ENCODE data around the gene SLC24A3.

SLC24A3 gene

DNA sequence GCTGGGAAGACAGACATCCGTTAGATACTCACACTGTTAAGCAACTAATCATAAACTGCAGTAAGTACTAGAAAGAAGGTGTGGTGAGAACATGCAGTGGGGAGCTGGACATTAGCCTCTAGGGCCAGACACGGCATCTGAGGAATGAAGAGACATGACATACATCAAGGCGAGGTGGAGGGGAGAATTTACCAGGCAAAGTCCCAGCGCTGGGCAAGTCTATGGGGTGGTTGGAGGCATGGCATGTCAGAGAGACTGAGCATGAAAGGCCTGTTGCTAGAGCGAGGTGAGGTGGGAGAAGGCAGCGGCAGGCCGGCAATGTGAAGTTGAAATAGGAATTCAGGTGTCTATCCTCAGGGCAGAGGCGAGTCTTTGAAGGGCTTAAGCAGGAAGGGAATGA is 31.8 kb downstream of the SLC24A3 start:
- DNase-seq: no peak

DNA sequence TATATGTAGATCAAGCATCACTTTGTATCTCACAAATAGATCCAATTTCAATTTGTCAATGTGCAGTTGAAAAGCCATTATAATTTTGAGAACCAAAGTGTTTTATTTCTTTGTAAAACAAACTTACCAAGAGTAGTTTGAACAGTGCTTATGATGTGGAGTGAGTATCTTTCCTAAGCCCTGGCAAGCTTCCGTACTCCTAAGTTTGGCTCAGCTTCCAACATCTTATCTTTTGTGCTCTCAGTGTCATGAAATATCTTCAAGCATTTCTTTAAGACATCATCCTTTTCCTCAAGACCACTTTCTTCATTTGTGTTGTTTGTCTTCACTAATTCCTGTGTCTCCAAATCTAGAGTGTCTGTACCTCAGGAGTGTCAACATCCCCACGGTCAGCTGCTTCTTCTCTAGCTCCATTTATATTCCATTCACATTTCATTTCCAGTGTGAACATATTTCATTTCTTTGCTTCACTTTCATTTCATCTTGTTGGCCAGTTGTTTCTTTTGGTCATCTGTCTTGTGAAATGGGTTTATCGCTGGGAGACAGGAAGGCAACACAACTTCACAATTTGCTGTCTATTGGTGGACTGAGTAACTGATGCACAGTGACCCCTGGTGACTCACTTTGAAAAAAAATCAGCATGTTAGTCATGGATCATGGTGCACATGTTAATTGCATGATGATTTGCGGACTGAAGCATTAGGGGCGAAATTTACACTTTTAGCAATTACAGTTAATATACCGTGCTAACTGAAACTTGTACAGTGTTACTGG is 36.9 kb downstream of the SLC24A3 start:
- no peak for DNase-seq

DNA sequence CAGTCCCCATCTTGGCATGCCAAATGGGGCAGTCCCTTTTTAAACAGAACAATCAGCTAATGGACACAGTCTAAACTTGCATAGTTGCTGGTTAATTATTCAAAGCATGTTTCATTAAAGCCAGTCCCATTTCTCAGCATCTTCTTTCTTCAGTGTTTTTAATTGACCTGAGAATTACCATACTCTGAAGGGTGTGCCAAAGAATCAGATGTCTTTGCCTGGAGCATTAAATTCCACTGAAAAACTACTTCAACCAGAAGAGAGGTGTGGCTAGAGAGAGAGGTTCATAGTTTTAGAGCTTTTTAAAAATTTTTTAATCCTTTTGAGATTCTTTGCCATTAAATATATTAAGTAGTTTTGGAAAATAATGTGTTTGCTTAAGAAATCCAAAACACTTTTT is 37.9 kb downstream of the SLC24A3 start:
- no peak for DNase-seq

DNA sequence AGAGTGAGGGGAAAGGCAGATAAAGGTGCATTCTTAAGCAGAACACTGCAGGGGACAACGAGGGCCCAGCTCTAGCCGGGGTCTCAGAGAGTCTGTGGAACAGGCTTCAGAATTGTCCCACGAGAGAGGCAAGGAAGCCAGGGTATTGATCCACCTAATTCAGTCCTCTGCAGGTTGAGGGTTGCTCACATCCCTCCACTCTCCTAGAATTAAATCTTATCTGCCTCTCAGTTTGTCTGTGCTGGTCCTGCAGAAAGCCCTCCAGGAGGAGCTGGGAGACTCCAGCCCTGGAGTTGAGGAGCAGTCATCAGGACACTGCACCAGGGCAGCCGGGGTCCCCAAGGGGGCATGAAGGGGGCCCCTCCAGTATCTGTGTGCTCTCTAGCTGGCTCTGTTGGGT is 39.1 kb downstream of the SLC24A3 start:
- no peak for DNase-seq

DNA sequence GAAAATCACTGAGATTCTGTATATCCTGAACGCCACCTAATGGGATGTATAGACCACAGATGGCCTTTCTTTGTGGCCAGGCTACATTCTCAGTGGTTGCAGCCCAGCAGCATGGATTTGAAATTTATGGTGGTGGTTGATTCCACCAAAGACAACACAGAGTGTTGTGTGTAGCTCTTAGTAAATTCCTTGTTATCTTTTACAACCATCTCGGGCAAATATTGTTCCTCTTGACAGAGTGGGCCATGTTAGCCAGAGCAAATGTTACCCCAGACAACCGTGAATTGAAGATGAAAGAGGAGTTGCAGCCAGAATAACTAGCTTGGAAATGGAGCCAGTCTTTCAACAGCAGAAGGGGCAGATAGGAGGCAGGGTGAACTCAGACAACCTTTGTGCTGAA is 39.5 kb downstream of the SLC24A3 start:
- DNase-seq: no peak

DNA sequence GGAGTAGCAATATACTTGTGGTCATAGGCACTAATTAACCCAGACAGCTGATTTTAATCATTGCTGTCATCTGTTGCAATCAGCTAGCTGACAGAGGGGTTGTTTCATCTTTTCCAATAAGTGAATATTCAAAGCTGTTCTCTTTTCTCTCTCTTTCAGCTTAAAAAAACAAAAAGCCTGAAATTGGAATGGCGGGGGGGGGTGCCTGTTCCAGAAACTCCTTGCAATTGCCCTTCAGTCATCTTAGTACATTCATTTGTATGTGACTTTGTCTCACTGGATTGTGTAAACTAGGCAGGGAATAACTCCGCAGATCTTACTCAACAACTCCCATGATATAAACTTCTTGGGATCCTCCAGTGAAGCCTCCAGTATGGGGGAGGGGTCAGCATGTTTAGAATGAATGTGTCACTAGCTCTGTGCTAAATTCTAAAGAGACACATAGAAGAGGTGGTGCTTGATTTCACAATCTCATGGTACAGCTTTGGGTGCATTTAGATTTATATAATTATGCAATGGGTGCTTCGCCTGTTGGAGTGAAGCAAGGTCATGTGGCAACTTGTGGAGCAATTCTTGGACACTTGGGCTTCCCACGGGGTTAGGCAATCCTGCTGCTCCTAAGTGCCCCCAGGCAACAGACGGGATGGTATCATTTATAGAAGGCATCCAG is 40.1 kb downstream of the SLC24A3 start:
- DNase-seq: no peak

DNA sequence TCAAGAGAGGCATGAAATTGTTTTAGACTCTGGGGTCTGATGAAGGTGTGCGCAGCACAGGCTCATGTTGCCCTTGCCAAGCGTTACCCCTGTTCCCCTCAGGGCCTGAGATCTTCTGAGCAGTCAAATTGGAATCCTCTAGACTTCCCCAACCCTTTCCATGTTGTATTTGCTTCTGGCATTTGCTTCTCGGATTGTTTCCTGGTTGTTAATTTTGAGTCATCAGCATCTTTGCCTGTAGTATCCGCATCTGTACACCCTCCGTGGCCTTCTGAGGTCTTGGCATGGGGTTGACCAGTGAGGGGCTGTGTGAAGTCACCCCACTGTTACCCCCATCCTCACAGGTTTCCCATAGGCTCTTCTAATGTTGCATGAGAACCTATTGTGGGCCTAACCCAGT is 40.9 kb downstream of the SLC24A3 start:
- DNase-seq: no peak

DNA sequence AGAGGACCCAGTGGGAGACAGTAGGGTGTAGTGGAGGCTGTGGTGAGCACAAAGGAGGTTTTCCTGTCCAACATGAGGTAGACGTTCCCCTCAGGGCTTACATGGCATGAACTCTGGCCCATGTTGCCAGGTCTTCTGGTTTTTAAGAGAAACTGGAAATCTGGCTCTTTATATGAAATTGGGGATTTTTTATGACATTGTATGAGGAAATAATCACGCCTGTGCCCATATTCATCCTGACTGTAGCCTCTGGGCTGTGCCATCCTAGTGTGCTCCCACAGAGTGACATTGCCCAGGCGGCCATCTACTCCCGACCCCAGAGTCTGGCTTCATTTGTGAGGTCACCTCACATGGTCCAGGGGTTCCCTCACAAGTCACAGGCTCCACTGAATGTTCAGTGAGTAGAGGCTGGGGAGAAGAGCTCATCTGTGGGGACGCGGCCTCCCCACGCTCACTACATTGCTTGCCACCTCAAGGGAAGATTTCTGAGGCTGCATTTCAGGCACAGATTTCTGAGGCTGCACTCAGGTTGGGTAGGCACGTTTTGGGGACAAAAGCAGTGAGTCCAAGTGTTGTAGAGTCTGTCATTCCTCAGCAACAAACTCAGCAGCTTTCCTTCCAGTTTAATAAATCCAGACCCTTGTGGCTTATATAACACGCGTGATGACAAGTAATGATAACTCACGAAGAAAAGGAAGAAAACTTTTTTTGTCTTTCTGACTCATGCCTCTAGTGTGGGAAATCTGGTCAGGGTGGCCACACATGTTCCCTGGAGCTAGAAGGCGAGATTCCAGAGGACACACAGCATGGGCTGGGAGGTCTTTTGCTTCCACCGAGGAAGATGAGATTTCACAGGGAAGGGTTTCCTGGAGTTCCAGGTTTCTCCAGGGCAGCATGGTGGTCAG is 41.7 kb downstream of the SLC24A3 start:
- no peak for DNase-seq

DNA sequence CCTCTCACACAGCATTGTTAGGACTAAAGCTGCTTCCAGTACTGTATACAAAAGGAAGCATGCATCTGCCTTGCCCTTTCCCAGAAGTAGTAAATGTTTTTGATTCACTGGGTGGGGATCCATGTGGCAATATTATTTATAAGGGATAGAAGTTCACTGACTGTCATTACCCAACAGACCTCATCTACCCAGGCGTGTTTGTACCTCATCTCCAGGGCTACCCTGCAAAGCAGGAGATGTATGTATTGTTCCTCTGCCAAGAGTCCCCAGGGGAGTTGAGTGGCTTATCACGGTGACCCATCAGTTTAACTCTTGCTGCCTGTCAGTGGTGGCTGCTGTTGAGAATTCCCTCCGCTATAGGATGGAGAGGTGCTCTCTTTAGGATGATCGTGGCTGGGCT is 42.5 kb downstream of the SLC24A3 start:
- DNase-seq: no peak

DNA sequence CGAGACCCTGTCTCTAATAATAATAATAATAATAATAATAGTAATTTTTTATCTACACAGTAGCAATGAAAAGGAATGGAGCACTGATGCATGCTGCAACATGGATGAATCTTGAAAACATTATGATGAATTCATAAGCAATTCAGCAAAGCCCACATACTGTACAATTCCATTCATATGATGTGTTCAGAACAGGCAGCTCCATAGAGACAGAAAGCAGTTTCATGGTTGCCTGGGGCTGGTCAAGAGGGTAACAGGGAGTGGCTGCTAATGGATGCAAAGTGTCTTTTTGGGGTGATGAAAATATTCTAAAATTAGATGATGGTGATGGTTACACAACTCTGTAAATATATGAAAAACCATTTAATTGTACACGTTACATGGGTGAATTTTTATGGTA is 43.6 kb downstream of the SLC24A3 start:
- no peak for DNase-seq

DNA sequence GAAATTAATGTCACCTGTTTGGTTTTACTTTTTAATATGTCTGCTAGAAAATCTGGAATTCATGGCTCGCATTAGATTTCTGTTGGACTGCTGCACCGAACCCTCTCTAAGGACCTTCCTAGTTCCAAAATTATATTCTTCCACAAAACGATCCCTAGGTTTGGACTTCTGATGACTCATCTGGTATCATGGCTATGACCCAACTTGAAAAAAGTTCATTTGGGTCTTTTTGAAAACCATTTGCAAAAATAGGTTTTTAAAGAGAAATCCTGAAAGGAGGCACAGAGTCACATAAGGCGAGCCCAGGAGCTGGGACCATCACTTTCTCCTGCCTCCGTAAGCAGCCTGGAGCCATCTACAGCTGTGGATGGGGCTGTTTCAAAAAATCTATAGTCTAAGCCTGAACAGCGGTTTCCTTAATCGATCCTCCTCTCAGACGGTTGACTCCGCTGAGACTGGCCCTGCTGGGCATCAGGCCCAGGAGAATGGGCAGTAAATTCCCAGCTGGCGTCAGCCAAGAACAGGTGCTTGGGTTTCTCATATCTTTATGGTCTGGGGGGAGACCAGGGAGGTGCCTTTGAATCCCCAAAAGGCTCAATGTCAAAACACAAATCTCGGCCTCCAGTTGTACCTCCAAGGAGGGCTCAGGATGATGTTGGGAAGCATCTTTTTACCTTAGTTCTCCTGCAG is 44.6 kb downstream of the SLC24A3 start:
- no peak for DNase-seq

DNA sequence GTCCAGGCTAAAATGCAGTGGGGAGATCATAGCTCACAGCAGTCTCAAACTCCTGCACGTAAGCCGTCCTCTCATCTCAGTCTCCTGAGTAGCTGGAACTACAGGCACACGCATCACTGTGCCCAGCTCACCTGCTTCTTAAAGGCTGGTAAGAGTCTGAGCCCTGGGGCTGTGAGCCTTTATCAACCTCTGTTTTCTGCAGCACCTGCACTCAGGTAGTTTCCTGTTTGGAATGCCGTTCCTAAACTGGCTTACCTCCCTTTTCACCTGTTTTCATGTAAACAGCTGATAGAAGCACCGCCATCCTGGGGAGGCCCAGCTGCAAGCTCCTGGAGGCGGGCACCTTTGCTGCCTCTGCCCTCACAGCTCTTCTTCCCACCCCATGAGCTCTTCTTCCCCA is 45.4 kb downstream of the SLC24A3 start:
- DNase-seq: no peak

DNA sequence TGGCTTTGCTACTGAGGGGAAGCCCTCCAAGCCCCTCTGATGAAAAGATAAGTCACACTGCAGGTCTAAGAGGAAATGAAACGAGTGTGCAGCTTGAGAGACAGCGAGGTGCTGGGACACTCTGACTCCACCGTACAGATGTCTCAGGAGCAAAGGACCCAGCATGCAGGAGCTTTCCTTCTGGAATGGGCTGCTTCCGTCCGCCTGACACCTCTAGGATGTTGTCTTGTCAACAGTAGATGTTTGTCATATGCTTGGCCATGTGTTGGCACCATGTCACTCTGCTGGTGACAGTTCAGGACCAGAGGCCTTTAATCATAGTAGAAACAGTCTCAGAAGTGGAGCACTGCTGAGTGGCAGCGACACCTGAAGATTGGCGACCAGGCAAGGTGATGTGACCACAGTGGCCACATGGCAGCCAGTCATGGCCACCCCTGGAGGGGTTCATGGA is 46.7 kb downstream of the SLC24A3 start:
- DNase-seq: no peak

DNA sequence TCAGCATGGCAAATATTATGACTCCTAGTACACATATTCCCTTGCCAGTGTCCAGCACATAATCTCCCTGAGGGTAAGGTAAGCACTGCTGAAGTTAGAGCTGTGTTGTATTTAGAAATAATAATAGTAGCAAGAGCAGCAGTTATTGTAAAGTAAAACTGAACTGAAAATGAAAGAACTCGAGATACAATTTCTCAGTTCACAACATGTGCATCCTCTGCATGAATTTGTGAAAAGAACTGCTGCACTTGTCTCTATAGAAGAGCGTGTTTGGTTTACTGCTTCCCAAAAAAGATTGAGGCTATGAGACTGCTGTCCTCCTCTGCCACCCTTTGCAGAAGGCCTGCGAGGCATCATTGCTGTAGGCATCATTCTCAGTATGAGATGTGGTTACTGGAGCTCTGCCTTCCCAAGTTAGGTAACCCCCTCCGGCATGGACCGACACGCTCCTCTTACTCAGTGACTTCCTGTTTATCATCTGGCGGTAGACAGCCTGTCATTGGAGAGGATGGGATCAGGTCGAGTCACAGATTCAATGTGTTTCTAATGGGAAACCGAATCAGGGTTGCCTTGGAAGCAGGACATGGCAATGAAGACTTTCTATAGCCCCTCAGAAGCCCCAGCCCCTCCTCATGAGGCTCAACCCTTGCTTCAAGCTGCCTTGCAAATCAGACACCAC is 48.1 kb downstream of the SLC24A3 start:
- no peak for DNase-seq

DNA sequence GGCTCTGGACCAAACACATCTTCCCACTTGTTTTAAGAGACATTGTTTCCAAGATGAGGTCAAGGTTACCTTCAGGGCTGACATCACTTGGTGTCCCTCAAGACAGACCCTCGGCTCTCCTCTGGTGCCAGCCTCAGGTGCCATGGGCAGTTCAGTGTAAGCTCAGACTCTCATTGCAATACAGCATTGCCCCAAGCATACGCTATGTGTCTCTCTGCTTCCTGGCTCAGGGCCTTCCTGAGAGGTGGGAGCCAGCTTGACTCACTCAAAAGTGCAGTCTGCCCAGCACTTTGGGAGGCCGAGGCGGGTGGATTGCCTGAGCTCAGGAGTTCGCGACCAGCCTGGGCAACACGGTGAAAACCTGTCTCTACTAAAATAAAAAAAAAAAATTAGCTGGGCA is 51.7 kb downstream of the SLC24A3 start:
- DNase-seq: no peak

DNA sequence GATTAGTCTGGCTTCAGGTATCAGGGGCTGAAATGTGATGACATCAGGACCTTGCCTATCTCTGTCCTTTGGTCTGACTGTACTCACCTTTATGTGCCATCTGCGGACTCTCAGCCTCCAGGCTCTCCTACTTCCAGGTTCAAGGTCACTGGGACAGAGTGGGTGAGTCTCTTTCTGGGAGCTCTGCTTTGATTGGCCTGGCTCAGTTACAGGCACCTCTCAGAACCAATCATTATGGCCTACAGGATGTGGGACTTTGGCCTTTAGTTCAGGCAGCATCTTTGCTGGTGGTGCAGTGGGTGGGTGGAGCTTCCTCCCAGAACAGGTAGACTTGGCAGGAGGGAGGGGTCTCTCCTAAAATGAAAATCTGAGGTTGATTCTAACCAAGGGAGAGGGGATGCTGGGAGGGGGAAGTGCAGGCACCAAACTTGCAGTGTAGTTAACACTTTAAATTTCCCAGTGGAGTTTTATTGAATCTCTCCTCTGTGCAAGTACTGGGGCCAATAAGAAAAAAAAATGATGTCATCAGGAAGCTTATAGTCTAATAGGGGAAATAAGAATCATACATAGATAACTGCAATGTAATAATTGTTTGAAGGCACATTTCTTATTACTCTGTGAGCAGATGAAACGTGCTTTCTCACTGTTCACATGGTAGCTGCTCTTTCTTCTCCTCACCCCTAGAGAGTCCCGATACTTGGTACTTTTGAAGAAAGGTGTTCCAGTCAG is 53.4 kb downstream of the SLC24A3 start:
- DNase-seq: no peak

DNA sequence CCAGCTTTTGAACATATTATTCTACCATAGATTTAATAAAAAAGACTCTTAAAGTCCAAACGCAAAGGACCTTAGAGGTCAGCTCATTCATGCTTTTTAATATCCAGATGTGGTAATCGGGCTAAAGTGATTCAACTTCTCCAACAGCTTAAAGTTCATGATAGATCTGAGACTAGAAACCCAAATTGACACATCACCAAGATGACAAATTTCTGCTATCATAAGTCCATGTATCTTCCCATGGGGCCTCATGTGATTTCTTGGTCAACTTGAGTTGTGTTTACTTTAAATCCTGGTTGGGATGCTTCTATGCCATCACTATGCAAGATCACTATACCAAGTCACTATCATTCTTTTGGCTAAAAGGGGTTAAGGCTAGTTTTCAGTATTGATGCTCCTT is 56.0 kb downstream of the SLC24A3 start:
- no peak for DNase-seq

DNA sequence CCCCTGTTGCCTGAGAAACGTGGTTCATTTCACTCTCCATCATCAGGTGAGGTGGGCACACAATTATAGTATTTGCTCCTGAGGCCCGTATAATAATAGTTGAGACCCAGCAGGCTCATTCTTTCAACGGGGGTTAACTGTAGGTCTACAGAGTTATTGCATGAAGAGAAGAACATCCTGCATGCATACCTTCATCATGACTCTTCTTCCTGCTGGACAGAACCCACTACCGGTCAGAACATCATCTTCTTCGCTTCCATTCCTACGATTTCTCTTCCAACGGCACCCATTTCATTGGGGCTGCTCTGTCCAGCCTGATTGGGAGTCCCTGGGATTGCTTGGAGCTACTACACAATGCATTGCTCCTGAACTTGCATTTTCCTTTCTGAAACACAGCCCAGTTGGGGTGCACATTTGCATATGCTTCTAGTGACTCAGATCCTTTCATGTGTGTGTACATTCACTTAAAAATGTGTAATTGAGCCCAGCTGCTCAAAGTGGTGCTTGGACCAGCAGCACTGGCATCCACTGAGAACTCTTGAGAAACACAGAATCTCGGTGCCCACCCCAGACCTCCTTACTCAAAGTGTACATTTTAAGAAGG is 57.4 kb downstream of the SLC24A3 start:
- DNase-seq: no peak

DNA sequence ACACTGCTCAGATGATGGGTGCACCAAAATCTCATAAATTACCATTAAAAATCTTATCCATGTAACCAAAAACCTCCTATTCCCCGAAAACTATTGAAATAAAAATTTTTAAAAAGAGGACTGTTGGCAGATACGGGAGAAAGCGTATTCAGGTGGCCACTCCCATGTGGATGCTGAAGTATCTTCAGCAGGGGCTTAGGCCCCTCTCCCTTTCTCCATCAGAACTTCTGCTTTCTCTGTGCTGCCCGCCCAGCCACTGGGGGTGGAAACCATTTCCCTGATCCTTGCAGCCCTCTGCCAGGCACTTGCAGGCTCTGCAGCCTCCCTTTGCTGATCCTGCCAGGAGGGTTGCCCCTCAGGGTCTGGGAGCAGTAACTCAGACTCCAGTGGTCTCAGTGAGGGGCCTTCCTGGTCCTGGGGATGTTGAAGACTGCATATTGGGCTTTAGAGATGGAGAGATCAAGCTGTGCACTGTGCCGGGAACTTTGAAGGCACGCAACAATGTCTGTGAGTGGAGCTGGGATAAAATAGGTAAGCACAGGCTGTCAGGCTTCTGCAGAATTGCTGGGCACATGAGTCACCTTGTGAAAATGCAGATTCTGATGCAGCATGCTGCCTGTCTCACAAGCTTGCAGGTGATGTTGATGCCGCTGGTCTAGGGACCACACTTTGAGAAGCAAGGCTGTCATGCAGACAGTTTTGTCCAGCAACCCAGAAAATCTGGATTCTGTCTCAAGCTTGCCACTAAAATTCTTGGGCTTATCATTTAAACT is 59.6 kb downstream of the SLC24A3 start:
- no peak for DNase-seq

DNA sequence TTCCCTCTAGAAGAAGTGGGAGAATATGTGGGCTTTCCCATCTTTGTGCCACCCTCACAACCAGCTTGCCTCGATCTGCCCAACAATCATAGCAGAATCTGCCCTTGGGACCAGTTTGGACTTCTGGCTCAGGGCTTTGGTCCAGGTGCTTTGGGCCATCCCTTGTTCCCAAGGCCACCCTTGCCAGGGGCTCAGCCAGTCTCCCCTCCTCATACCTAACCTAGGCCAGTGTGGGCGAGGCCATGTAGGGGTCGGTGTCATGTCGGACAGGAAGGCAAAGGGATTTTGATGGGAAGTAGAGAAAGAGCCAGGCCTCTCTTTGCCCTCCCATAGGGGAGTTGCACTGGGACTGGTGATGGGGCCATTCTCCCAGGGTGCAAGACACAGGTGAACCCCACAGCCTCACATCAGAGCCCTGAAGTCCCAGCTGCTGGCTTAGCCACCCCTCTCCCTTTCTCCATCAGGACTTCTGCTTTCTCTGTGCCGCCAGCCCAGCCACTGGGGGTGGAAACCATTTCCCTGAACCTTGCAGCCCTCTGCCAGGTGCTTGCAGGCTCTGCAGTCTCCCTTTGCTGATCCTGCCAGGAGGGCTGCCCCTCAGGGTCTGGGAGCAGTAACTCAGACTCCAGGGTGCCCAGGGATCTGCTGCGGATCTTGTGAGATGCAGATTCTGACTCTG is 60.7 kb downstream of the SLC24A3 start:
- DNase-seq: no peak
